Keratinocyte (primary cell): ENCODE measurements around the gene MYB. TPM values are rescaled to one million over a fixed set of nuclear protein-coding genes. Genes with fewer than 3 reads are reported as not detected.

Experiments used
- DNase-seq: peaks from one replicate; pipeline ENCODE4 v3.0.0-alpha.2; 2011; ENCODE audit warnings: low read depth, missing footprints, low spot score
- FAIRE-seq: peaks from 2 replicates; lab custom pipeline; 2011; peaks lifted over from hg19 to GRCh38; lab: Jason Lieb, UNC
- H2AFZ ChIP-seq: 2 replicates; pipeline ENCODE4 v1.6.0; 2012; ENCODE audit warnings: low read length, control low read depth, inconsistent platforms; ENCODE audit not compliant: control insufficient read depth
- H3K27ac ChIP-seq: 2 replicates; pipeline ENCODE4 v1.5.1; 2011; ENCODE audit warnings: low read length; ENCODE audit not compliant: control insufficient read depth, insufficient read depth
- H3K27me3 ChIP-seq: 3 replicates; pipeline ENCODE4 v1.6.0; 2011; ENCODE audit warnings: low read length; ENCODE audit not compliant: control insufficient read depth, insufficient read depth; ENCODE audit errors: extremely low read depth
- H3K36me3 ChIP-seq, 2 experiments: 2 replicates in 1 of 2; 3 replicates in 1 of 2; pipeline ENCODE4 v1.5.1; 2011; ENCODE audit warnings: low read length in 2 of 2, mild to moderate bottlenecking in 1 of 2; ENCODE audit not compliant: control insufficient read depth in 2 of 2, insufficient read depth in 2 of 2; ENCODE audit errors: extremely low read depth in 1 of 2
- H3K4me1 ChIP-seq: 3 replicates; pipeline ENCODE4 v1.5.1; 2011; ENCODE audit warnings: low read length; ENCODE audit not compliant: control insufficient read depth, insufficient read depth; ENCODE audit errors: extremely low read depth
- H3K4me2 ChIP-seq: 3 replicates; pipeline ENCODE4 v1.6.0; 2011; ENCODE audit warnings: low read depth, low read length; ENCODE audit not compliant: control insufficient read depth, insufficient read depth; ENCODE audit errors: extremely low read depth
- H3K4me3 ChIP-seq, 3 experiments: fragments of 200-600 bp in 1 of 3; sonication (generic) in 1 of 3; 2 replicates in 2 of 3; 3 replicates in 1 of 3; pipeline ENCODE4 v1.5.1; 2011 to 2016; ENCODE audit warnings: low read length in 3 of 3, mild to moderate bottlenecking in 3 of 3, control low read depth in 2 of 3, inconsistent platforms in 1 of 3, low read depth in 1 of 3, mixed read lengths in 1 of 3, mixed run types in 1 of 3, moderate library complexity in 1 of 3; ENCODE audit not compliant: control insufficient read depth in 2 of 3, insufficient read depth in 2 of 3; ENCODE audit errors: extremely low read depth in 1 of 3
- H3K79me2 ChIP-seq: 2 replicates; pipeline ENCODE4 v1.6.0; 2012; ENCODE audit warnings: low read length; ENCODE audit not compliant: control insufficient read depth, insufficient read depth
- H3K9ac ChIP-seq: 3 replicates; pipeline ENCODE4 v1.6.0; 2011; ENCODE audit warnings: low read length; ENCODE audit not compliant: control insufficient read depth, insufficient read depth; ENCODE audit errors: extremely low read depth
- H3K9me1 ChIP-seq: 3 replicates; pipeline ENCODE4 v1.6.0; 2011; ENCODE audit warnings: low read length; ENCODE audit not compliant: control insufficient read depth, insufficient read depth; ENCODE audit errors: extremely low read depth
- H3K9me3 ChIP-seq: 2 replicates; pipeline ENCODE4 v1.5.1; 2012; ENCODE audit warnings: low read depth, low read length; ENCODE audit not compliant: control insufficient read depth
- H4K20me1 ChIP-seq: 3 replicates; pipeline ENCODE4 v1.6.0; 2011; ENCODE audit warnings: low read length; ENCODE audit not compliant: control insufficient read depth, insufficient read depth; ENCODE audit errors: extremely low read depth
- CTCF ChIP-seq, 3 experiments: IDR thresholded peaks in 1 of 3; conservative IDR thresholded peaks in 1 of 3; optimal IDR thresholded peaks in 1 of 3; 2 replicates in 2 of 3; 3 replicates in 1 of 3; pipeline versions ENCODE3 to v1.5.1; 2011; ENCODE audit warnings: low read length in 3 of 3, mild to moderate bottlenecking in 3 of 3, moderate library complexity in 2 of 3, control low read depth in 1 of 3, inconsistent platforms in 1 of 3; ENCODE audit not compliant: insufficient read depth in 2 of 3; ENCODE audit errors: extremely low read depth in 1 of 3
- EZH2 ChIP-seq: IDR thresholded peaks from one replicate; pipeline ENCODE4 v1.6.1; 2012; ENCODE audit warnings: inconsistent platforms, mild to moderate bottlenecking, low read length, moderate library complexity
- dilution Hi-C: fragments of 300-500 bp; cut with MboI; formaldehyde crosslinking; loops from one replicate; pipeline ENCODE4 v1.7.0; 2020; ENCODE audit warnings: low sequenced_read_pairs; ENCODE audit not compliant: extremely low pct_ligation_motif_present
- polyA plus RNA-seq, 5 experiments: library from polyadenylated mRNA; depleted of rRNA in 3 of 5; stranded (reverse) in 3 of 5; stranded (forward) in 1 of 5; unstranded in 1 of 5; fragments of >200 nt; gene quantifications; 1 replicate in 1 of 5; 2 replicates in 3 of 5; 3 replicates in 1 of 5; pipeline versions ENCODE4 v1.2.1 to v1.2.3, GENCODE V29; 2011 to 2012; ENCODE audit warnings: missing spikeins in 2 of 5, low read depth in 1 of 5, low replicate concordance in 1 of 5

The MYB gene
- polyA plus RNA-seq, 1 donor (not counting 4 experiments of a cell fraction or from before 2014, with no cell fraction given): 0.04 TPM

- no peak for FAIRE-seq
- Histone ChIP-seq H2AFZ (no peak overlapping the region), H3K4me2 (no peak overlapping the region), H3K9ac (no peak overlapping the region), H3K4me1 (no peaks in the 10 kb centered on the region), H4K20me1 (no peaks in the 10 kb centered on the region), H3K79me2 (no peaks in the 10 kb centered on the region), H3K9me3 (no peaks in the 10 kb centered on the region), H3K4me3 (no peak overlapping the region), H3K27me3 (no peaks in the 10 kb centered on the region), H3K27ac (no peak overlapping the region), H3K9me1 (no peaks in the 10 kb centered on the region), H3K36me3 (no peaks in the 10 kb centered on the region)
- no peak for DNase-seq
- dilution Hi-C loops: no loop called here
- TF ChIP-seq CTCF (optimal IDR thresholded peaks at IDR 0.05 in 1 of 3, IDR thresholded peaks at IDR 0.05 in 1 of 3, conservative IDR thresholded peaks at IDR 0.05 in 1 of 3; ENCODE audit: extremely low read depth in 1 of 3, insufficient read depth in 2 of 3, low read length in 3 of 3) (no peak), EZH2 (no peak)
Measured at GRCh38 chr6:135230711-135231468, 49.8 kb downstream of the MYB start.

GRCh38 chr6:135231469-135231844 is 50.3 kb downstream of the MYB start:
- no peaks in the 10 kb centered on the region for H3K9me1 ChIP-seq
- no peak overlapping the region for H3K4me3 ChIP-seq
- DNase-seq (no peak), FAIRE-seq (no peak)
- H4K20me1 ChIP-seq: no peaks in the 10 kb centered on the region
- H3K9me3 ChIP-seq: no peaks in the 10 kb centered on the region
- H2AFZ ChIP-seq: no peak overlapping the region
- no peaks in the 10 kb centered on the region for H3K79me2 ChIP-seq
- no peaks in the 10 kb centered on the region for H3K36me3 ChIP-seq
- no peaks in the 10 kb centered on the region for H3K27me3 ChIP-seq
- H3K27ac ChIP-seq: no peak overlapping the region
- dilution Hi-C loops: no loop called here
- H3K9ac ChIP-seq: no peak overlapping the region
- H3K4me2 ChIP-seq: no peak overlapping the region
- TF ChIP-seq CTCF (optimal IDR thresholded peaks at IDR 0.05 in 1 of 3, IDR thresholded peaks at IDR 0.05 in 1 of 3, conservative IDR thresholded peaks at IDR 0.05 in 1 of 3; ENCODE audit: extremely low read depth in 1 of 3, insufficient read depth in 2 of 3, low read length in 3 of 3) (no peak), EZH2 (no peak)
- no peaks in the 10 kb centered on the region for H3K4me1 ChIP-seq
